Osteoblast (primary cell): ENCODE data around the gene SLC27A2. TPM values are rescaled to one million over a fixed set of nuclear protein-coding genes. Genes with fewer than 3 reads are reported as not detected.

Experiments
- DNase-seq: peaks from one replicate; pipeline ENCODE4 v3.0.0; 2011; ENCODE audit warnings: low spot score, mixed read lengths; ENCODE audit not compliant: insufficient read length; ENCODE audit errors: missing footprints
- H2AFZ ChIP-seq: 2 replicates; pipeline ENCODE4 v1.6.0; 2011; ENCODE audit warnings: mild to moderate bottlenecking, low read length
- H3K27ac ChIP-seq: 2 replicates; pipeline ENCODE4 v1.5.1; 2011; ENCODE audit warnings: mild to moderate bottlenecking, low read depth, low read length, moderate library complexity
- H3K27me3 ChIP-seq: 2 replicates; pipeline ENCODE4 v1.6.0; 2012; ENCODE audit warnings: mild to moderate bottlenecking, control low read depth, inconsistent platforms, low read length, moderate library complexity; ENCODE audit not compliant: insufficient read depth
- H3K36me3 ChIP-seq: 2 replicates; pipeline ENCODE4 v1.5.1; 2011; ENCODE audit warnings: mild to moderate bottlenecking, low read length, control low read depth, moderate library complexity; ENCODE audit not compliant: insufficient read depth
- H3K4me1 ChIP-seq: 2 replicates; pipeline ENCODE4 v1.5.1; 2011; ENCODE audit warnings: mild to moderate bottlenecking, low read length, control low read depth, moderate library complexity; ENCODE audit not compliant: insufficient read depth
- H3K4me2 ChIP-seq: 2 replicates; pipeline ENCODE4 v1.6.0; 2011; ENCODE audit warnings: mild to moderate bottlenecking, low read length; ENCODE audit not compliant: insufficient read depth
- H3K4me3 ChIP-seq: fragments of 200-600 bp; sonication (generic); 3 replicates; pipeline ENCODE4 v1.5.1; 2012; ENCODE audit warnings: mild to moderate bottlenecking, low read length, inconsistent platforms; ENCODE audit not compliant: insufficient read depth
- H3K79me2 ChIP-seq: 2 replicates; pipeline ENCODE4 v1.6.0; 2012; ENCODE audit warnings: mild to moderate bottlenecking, low read length, control low read depth, inconsistent platforms; ENCODE audit not compliant: insufficient read depth
- H3K9me3 ChIP-seq: 2 replicates; pipeline ENCODE4 v1.5.1; 2011; ENCODE audit warnings: low read depth, low read length, control low read depth
- H4K20me1 ChIP-seq: 2 replicates; pipeline ENCODE4 v1.6.0; 2012; ENCODE audit warnings: mild to moderate bottlenecking, low read length, control low read depth; ENCODE audit not compliant: insufficient read depth
- total RNA-seq: library from RNA; depleted of rRNA; stranded (reverse); fragments of >200 nt; gene quantifications from 2 replicates; pipeline ENCODE4 v1.2.3, GENCODE V29; 2012
- TF ChIP-seq, protein P1 (sequence below): IDR thresholded peaks from 2 replicates; pipeline ENCODE4 v1.5.1; 2011; ENCODE audit warnings: mild to moderate bottlenecking, low read depth, low read length, moderate library complexity; ENCODE audit errors: extremely low read depth

The SLC27A2 gene
- total RNA-seq, 1 donor, result not detected

DNA sequence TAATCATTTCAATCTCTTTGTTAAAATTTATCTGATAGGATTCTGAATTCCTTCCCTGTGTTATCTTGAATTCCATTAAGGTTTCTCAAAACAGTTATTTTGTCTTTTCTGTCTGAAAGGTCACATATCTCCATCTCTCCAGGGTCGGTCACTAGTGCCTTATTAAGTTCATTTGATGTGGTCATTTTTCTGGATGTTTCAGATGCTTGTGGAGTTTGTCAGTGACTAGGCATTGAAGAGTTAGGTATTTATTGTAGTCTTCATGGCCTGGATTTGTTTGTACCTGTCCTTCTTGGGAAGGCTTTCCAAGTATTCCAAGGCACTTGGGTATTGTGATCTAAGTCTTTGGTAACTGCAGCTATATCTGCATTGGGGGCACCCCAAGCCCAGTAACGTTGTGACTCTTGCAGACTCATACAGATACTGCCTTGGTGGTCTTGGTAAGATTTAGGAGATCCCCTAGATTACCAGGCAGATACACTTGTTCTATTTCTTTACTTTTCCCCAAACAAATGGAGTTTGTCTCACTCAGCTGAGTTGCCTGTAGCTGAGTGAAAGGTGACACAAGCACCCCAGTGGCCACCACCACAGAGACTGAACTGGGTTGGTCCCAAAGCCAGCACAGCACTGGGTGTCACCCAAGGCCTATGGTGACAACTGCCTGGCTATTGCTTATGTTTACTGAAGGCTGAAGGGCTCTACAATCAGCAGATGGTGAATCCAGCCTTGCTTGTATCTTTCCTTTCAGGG, 18.9 kb upstream of the SLC27A2 start:
- no peak for DNase-seq
- no peaks in the 10 kb centered on the region for H3K36me3 ChIP-seq

DNA sequence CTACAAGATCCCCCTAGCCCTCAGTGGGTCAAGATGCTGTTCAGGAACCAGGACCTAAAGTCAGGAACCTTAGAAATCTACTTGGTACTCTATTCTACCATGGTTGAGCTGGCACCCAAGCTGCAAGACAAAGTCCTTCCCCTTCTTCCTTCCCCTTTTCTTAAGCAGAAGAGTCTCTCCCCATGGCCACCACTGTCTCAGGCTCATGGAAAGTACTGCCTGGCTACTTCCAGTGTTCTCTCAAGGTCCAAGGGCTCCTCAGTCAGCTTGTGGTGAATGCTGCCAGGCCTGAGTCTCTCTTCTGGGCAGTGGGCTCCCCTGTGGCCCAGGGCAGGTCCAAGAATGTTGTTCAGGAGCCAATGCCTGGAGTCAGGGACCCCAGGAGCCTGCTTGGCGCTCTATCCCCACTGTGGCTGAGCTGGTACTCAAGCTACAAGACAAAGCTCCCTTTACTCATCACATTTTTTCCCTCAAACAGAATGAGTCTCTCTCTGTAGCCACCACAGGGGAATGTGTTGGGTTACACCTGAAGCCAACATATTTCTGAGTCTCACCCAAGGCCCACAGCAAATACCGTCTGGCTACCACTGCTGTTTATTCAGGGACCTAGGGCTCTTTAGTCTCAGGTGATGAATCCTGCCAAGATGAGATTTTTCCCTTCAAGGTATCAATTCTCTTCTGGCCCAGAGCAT, 18.1 kb upstream of the SLC27A2 start:
- peaks cover 21% of the 10 kb centered on the region for H3K4me1 ChIP-seq
- no peaks in the 10 kb centered on the region for H4K20me1 ChIP-seq
- no peak overlapping the region for H3K4me2 ChIP-seq
- H2AFZ ChIP-seq, result no peak overlapping the region
- H3K79me2 ChIP-seq, result no peaks in the 10 kb centered on the region
- H3K27ac ChIP-seq, result no peak overlapping the region
- no peak for DNase-seq
- no peaks in the 10 kb centered on the region for H3K36me3 ChIP-seq
- no peak overlapping the region for H3K4me3 ChIP-seq
- no peaks in the 10 kb centered on the region for H3K27me3 ChIP-seq
- no peaks in the 10 kb centered on the region for H3K9me3 ChIP-seq
- TF ChIP-seq, protein P1, sequence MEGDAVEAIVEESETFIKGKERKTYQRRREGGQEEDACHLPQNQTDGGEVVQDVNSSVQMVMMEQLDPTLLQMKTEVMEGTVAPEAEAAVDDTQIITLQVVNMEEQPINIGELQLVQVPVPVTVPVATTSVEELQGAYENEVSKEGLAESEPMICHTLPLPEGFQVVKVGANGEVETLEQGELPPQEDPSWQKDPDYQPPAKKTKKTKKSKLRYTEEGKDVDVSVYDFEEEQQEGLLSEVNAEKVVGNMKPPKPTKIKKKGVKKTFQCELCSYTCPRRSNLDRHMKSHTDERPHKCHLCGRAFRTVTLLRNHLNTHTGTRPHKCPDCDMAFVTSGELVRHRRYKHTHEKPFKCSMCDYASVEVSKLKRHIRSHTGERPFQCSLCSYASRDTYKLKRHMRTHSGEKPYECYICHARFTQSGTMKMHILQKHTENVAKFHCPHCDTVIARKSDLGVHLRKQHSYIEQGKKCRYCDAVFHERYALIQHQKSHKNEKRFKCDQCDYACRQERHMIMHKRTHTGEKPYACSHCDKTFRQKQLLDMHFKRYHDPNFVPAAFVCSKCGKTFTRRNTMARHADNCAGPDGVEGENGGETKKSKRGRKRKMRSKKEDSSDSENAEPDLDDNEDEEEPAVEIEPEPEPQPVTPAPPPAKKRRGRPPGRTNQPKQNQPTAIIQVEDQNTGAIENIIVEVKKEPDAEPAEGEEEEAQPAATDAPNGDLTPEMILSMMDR, result no peak

More for the DNA sequence above, 18.9 kb upstream of the SLC27A2 start:
- Histone ChIP-seq H3K9me3 (no peaks in the 10 kb centered on the region), H3K27ac (no peak overlapping the region), H3K4me3 (no peak overlapping the region), H2AFZ (no peak overlapping the region), H3K4me2 (no peak overlapping the region), H3K4me1 (peaks cover 21% of the 10 kb centered on the region), H4K20me1 (no peaks in the 10 kb centered on the region), H3K79me2 (no peaks in the 10 kb centered on the region), H3K27me3 (no peaks in the 10 kb centered on the region)
- TF ChIP-seq, protein P1, result no peak

DNA sequence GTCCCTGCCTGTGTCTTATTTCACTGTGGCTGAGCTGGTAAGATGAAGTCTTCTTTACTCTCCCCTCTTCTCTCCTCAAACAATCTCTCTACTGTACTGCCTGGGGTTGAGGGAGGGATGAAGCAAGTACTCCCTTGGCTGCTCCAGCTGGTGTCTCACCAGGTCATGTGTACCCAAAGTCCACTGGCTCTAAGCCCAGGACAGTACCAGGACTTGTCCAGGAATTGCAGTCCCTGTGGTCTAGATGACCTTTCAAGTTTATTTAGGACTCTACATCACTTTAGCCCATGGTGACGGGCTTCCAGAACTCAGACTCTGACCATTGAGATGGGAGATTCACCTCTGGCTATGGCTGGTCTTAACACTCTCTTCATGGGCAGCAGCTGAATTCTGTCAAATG, 17.5 kb upstream of the SLC27A2 start:
- DNase-seq, result no peak

More for the DNA sequence above, 17.5 kb upstream of the SLC27A2 start:
- Histone ChIP-seq H3K79me2 (no peaks in the 10 kb centered on the region), H3K27ac (no peak overlapping the region), H3K9me3 (no peaks in the 10 kb centered on the region), H2AFZ (no peak overlapping the region), H3K4me1 (peaks cover 21% of the 10 kb centered on the region), H3K4me2 (no peak overlapping the region), H4K20me1 (no peaks in the 10 kb centered on the region), H3K36me3 (no peaks in the 10 kb centered on the region), H3K4me3 (no peak overlapping the region), H3K27me3 (no peaks in the 10 kb centered on the region)
- TF ChIP-seq, protein P1, result no peak
